LHCN-M2 (cell line): ENCODE measurements around the gene CMTM8. TPM values are rescaled to one million over a fixed set of nuclear protein-coding genes. Genes with fewer than 3 reads are reported as not detected.

Source experiments
- DNase-seq: peaks from one replicate; pipeline ENCODE4 v3.0.0-alpha.2; 2012; ENCODE audit warnings: low read depth
- total RNA-seq: library from RNA; depleted of rRNA; stranded (reverse); fragments of >200 nt; gene quantifications from 2 replicates; pipeline ENCODE4 v1.2.3, GENCODE V29; 2014

The CMTM8 gene
- total RNA-seq, 1 experiment from 2014 or later, result 7.1 TPM

- DNase-seq, result no peak
Measured at GRCh38 chr3:32334675-32335074, 96.2 kb downstream of the CMTM8 start.

GRCh38 chr3:32335365-32336112, 97.1 kb downstream of the CMTM8 start:
- DNase-seq, result no peak

- DNase-seq, result no peak
Measured at GRCh38 chr3:32336113-32336498, 97.6 kb downstream of the CMTM8 start.

- no peak for DNase-seq
Measured at GRCh38 chr3:32337505-32337904, 99.0 kb downstream of the CMTM8 start.

GRCh38 chr3:32340039-32340438, 101.6 kb downstream of the CMTM8 start:
- DNase-seq, result peak; percentile 52

GRCh38 chr3:32340611-32341365, 102.3 kb downstream of the CMTM8 start:
- peak; percentile 14 for DNase-seq

GRCh38 chr3:32347343-32348125, 109.1 kb downstream of the CMTM8 start:
- DNase-seq, result no peak

GRCh38 chr3:32349184-32349583, 110.7 kb downstream of the CMTM8 start:
- DNase-seq, result no peak

GRCh38 chr3:32352563-32352962, 114.1 kb downstream of the CMTM8 start:
- no peak for DNase-seq

GRCh38 chr3:32353351-32353750, 114.9 kb downstream of the CMTM8 start:
- DNase-seq, result no peak

GRCh38 chr3:32354362-32354778, 115.9 kb downstream of the CMTM8 start:
- no peak for DNase-seq

GRCh38 chr3:32355751-32356291, 117.3 kb downstream of the CMTM8 start:
- DNase-seq, result no peak

- DNase-seq, result no peak
Measured at GRCh38 chr3:32359766-32360492, 121.4 kb downstream of the CMTM8 start.

- no peak for DNase-seq
Measured at GRCh38 chr3:32360493-32360827, 122.0 kb downstream of the CMTM8 start.

GRCh38 chr3:32366638-32367397, 128.3 kb downstream of the CMTM8 start:
- peak; percentile 41 for DNase-seq

GRCh38 chr3:32367442-32367841, 129.0 kb downstream of the CMTM8 start:
- no peak for DNase-seq

- no peak for DNase-seq
Measured at GRCh38 chr3:32371461-32372212, 133.2 kb downstream of the CMTM8 start.

GRCh38 chr3:32372213-32372490, 133.7 kb downstream of the CMTM8 start:
- no peak for DNase-seq

GRCh38 chr3:32373276-32373675, 134.8 kb downstream of the CMTM8 start:
- no peak for DNase-seq

- no peak for DNase-seq
Measured at GRCh38 chr3:32373844-32374243, 135.4 kb downstream of the CMTM8 start.
